Duodenal mucosa (tissue), 2 donors: ENCODE data around the gene SLC9A9.

Source experiments
- H3K27ac ChIP-seq: one replicate; pipeline ENCODE4 v1.7.0; 2013; ENCODE audit warnings: low read depth, low read length
- H3K27me3 ChIP-seq, 2 donors: one replicate each; pipeline ENCODE4 v1.7.0; 2013; ENCODE audit warnings: low read length in 2 of 2, control low read depth in 1 of 2; ENCODE audit not compliant: insufficient read depth in 2 of 2, control insufficient read depth in 1 of 2
- H3K36me3 ChIP-seq, 2 donors: one replicate each; pipeline ENCODE4 v1.7.0; 2013; ENCODE audit warnings: low read length in 2 of 2, control low read depth in 1 of 2; ENCODE audit not compliant: insufficient read depth in 2 of 2, control insufficient read depth in 1 of 2
- H3K4me1 ChIP-seq, 2 donors: one replicate each; pipeline ENCODE4 v1.7.0; 2013; ENCODE audit warnings: low read length in 2 of 2, control low read depth in 1 of 2; ENCODE audit not compliant: insufficient read depth in 2 of 2, control insufficient read depth in 1 of 2
- H3K4me3 ChIP-seq, 2 donors: one replicate each; pipeline ENCODE4 v1.7.0; 2013; ENCODE audit warnings: low read length in 2 of 2, low read depth in 1 of 2
- H3K9ac ChIP-seq, 2 donors: one replicate each; pipeline ENCODE4 v1.7.0; 2013; ENCODE audit warnings: low read length in 2 of 2, low read depth in 1 of 2
- H3K9me3 ChIP-seq, 2 donors: one replicate each; pipeline ENCODE4 v1.7.0; 2013; ENCODE audit warnings: low read length in 2 of 2, control low read depth in 1 of 2; ENCODE audit not compliant: control insufficient read depth in 1 of 2

SLC9A9 gene

GRCh38 chr3:143676747-143677146, 171.5 kb downstream of the SLC9A9 start:
- no peak overlapping the region for H3K27ac ChIP-seq
- H3K9ac ChIP-seq = no peak overlapping the region
- no peaks in the 10 kb centered on the region for H3K27me3 ChIP-seq
- H3K4me3 ChIP-seq = no peak overlapping the region
- H3K36me3 ChIP-seq = no peaks in the 10 kb centered on the region
- no peaks in the 10 kb centered on the region for H3K9me3 ChIP-seq
- no peaks in the 10 kb centered on the region for H3K4me1 ChIP-seq

DNA sequence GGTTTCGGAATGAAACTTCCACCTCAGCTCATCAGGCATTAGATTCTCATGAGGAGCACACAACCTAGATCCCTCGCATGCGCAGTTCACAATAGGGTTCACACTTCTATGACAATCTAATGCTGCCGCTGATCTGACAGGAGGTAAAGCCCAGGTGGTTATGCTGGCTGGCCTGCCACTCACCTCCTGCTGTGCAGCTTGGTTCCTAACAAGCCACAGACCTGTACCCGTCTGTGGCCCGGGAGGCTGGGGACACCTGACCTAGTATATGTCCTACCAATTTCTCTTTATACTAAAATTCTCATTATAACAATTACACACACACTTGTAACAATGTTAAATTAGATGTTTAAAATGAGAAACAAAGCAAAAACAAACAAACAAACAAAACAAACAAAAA, 172.2 kb downstream of the SLC9A9 start:
- no peaks in the 10 kb centered on the region for H3K9me3 ChIP-seq
- H3K27ac ChIP-seq = no peak overlapping the region
- H3K27me3 ChIP-seq = no peaks in the 10 kb centered on the region
- H3K4me1 ChIP-seq = no peaks in the 10 kb centered on the region
- no peak overlapping the region for H3K4me3 ChIP-seq
- H3K9ac ChIP-seq = no peak overlapping the region
- H3K36me3 ChIP-seq = no peaks in the 10 kb centered on the region

GRCh38 chr3:143674100-143674968, 173.9 kb downstream of the SLC9A9 start:
- no peaks in the 10 kb centered on the region for H3K27me3 ChIP-seq
- no peak overlapping the region for H3K4me3 ChIP-seq
- no peaks in the 10 kb centered on the region for H3K9me3 ChIP-seq
- no peaks in the 10 kb centered on the region for H3K4me1 ChIP-seq
- no peak overlapping the region for H3K27ac ChIP-seq
- H3K9ac ChIP-seq = no peak overlapping the region
- H3K36me3 ChIP-seq = no peaks in the 10 kb centered on the region

- no peak overlapping the region for H3K9ac ChIP-seq
- no peaks in the 10 kb centered on the region for H3K9me3 ChIP-seq
- H3K4me3 ChIP-seq = no peak overlapping the region
- no peaks in the 10 kb centered on the region for H3K27me3 ChIP-seq
- no peak overlapping the region for H3K27ac ChIP-seq
- H3K36me3 ChIP-seq = no peaks in the 10 kb centered on the region
- peaks cover 5 to 7% of the 10 kb centered on the region in 2 donors for H3K4me1 ChIP-seq
Measured at GRCh38 chr3:143672396-143673165, 175.7 kb downstream of the SLC9A9 start.

- H3K36me3 ChIP-seq = no peaks in the 10 kb centered on the region
- H3K27me3 ChIP-seq = no peaks in the 10 kb centered on the region
- no peak overlapping the region for H3K9ac ChIP-seq
- peaks cover 5 to 7% of the 10 kb centered on the region in 2 donors for H3K4me1 ChIP-seq
- H3K9me3 ChIP-seq = no peaks in the 10 kb centered on the region
- no peak overlapping the region for H3K4me3 ChIP-seq
- H3K27ac ChIP-seq = no peak overlapping the region
Measured at GRCh38 chr3:143671626-143672025, 176.6 kb downstream of the SLC9A9 start.

GRCh38 chr3:143668924-143669790, 179.1 kb downstream of the SLC9A9 start:
- Histone ChIP-seq H3K9ac (no peak overlapping the region), H3K4me3 (no peak overlapping the region), H3K27me3 (no peaks in the 10 kb centered on the region), H3K9me3 (no peaks in the 10 kb centered on the region), H3K4me1 (peaks cover 5 to 7% of the 10 kb centered on the region in 2 donors), H3K27ac (peak overlapping the region; percentile 3), H3K36me3 (no peaks in the 10 kb centered on the region)

DNA sequence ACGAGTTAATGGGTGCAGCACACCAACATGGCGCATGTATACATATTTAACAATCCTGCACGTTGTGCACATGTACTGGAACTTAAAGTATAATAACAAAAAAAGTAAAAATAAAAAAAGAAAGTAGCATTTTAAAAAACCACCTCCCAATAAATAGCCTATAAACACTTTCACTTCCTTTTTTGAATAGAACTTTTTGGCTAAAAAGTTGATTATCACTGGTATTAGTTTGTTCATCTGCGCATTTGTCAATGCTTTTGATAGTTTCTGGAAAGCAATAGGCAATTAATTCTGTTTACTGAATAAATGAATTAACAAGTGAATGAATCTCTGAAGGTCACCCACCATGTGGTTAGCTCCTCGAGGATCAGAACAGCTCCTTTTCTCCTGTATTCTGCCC, 179.9 kb downstream of the SLC9A9 start:
- peak overlapping the region; percentile 3 for H3K27ac ChIP-seq
- H3K27me3 ChIP-seq = no peaks in the 10 kb centered on the region
- H3K4me1 ChIP-seq = peaks cover 5 to 7% of the 10 kb centered on the region in 2 donors
- H3K9me3 ChIP-seq = no peaks in the 10 kb centered on the region
- no peak overlapping the region for H3K9ac ChIP-seq
- H3K36me3 ChIP-seq = no peaks in the 10 kb centered on the region
- H3K4me3 ChIP-seq = no peak overlapping the region

DNA sequence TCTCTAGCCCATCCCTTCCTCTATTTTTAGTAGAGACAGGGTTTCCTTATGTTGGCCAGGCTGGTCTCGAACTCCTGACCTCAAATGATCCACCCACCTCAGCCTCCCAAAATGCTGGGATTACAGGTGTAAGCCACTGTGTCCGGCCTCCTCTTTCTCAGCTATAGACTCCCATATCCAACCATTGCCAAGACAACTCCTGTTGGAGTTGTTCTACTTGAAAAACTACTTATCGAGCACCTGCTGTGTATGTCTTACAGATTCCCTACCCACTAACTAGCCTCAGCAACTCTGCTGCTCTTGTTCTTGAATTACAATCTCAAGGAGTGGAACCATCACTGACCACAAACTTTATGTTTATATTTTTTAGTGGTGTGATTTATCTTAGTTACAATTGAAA, 186.6 kb downstream of the SLC9A9 start:
- Histone ChIP-seq H3K9ac (no peak overlapping the region), H3K36me3 (no peaks in the 10 kb centered on the region), H3K27ac (no peak overlapping the region), H3K27me3 (no peaks in the 10 kb centered on the region), H3K4me3 (no peak overlapping the region), H3K9me3 (no peaks in the 10 kb centered on the region), H3K4me1 (no peaks in the 10 kb centered on the region)

GRCh38 chr3:143658861-143659260, 189.4 kb downstream of the SLC9A9 start:
- Histone ChIP-seq H3K9ac (no peak overlapping the region), H3K4me1 (no peaks in the 10 kb centered on the region), H3K27ac (no peak overlapping the region), H3K9me3 (no peaks in the 10 kb centered on the region), H3K27me3 (no peaks in the 10 kb centered on the region), H3K4me3 (no peak overlapping the region), H3K36me3 (no peaks in the 10 kb centered on the region)
